Naive thymus-derived CD4-positive, alpha-beta T cell (primary cell): ENCODE data around the gene CSRP1. TPM values are rescaled to one million over a fixed set of nuclear protein-coding genes. Genes with fewer than 3 reads are reported as not detected.
A peak's percentile ranks its signal among the peaks of the same experiment; 100 is the strongest.
"Not testable (repeated sequence)": the region's sequence is repeated elsewhere in the genome, so short reads cannot be mapped to it uniquely, and the experiment has no call there.

Experiments
- ATAC-seq: fragments of 150-1000 bp; cut with Tn5 transposase; 2 replicates; pipeline ENCODE4 v1.10.0; 2021; ENCODE audit warnings: mild to moderate bottlenecking, moderate library complexity
- CTCF ChIA-PET: fragments of 350-600 bp; sonication (Branson Sonifier 250); formaldehyde crosslinking; loops from one replicate; lab custom pipeline; 2021; ENCODE audit warnings: antibody characterized with exemption; lab: Charles Lee
- POLR2A ChIA-PET: fragments of 350-600 bp; sonication (Branson Sonifier 250); formaldehyde crosslinking; loops from one replicate; lab custom pipeline; 2021; ENCODE audit warnings: antibody characterized with exemption, inconsistent platforms; lab: Charles Lee
- DNase-seq, 9 donors: peaks; one replicate each; pipeline versions ENCODE4 v3.0.0 to v3.0.0-alpha.2; 2020 to 2022; ENCODE audit warnings: mixed read lengths in 1 of 9
- H3K27ac ChIP-seq: one replicate; pipeline ENCODE4 v1.7.0; 2013; ENCODE audit warnings: mild to moderate bottlenecking, low read depth, low read length, moderate library complexity
- H3K27me3 ChIP-seq, 2 donors: one replicate each; pipeline ENCODE4 v1.7.0; 2013; ENCODE audit warnings: low read length in 2 of 2, mild to moderate bottlenecking in 2 of 2, moderate library complexity in 2 of 2; ENCODE audit not compliant: control insufficient read depth in 2 of 2, insufficient read depth in 2 of 2
- H3K36me3 ChIP-seq, 3 experiments: 1 replicate in 2 of 3; 2 replicates in 1 of 3; pipeline ENCODE4 v1.7.0; 2013; ENCODE audit warnings: low read length in 3 of 3, mild to moderate bottlenecking in 3 of 3, moderate library complexity in 1 of 3; ENCODE audit not compliant: insufficient read depth in 3 of 3, control insufficient read depth in 2 of 3
- H3K4me1 ChIP-seq, 2 donors: one replicate each; pipeline ENCODE4 v1.7.0; 2013; ENCODE audit warnings: low read length in 2 of 2, mild to moderate bottlenecking in 2 of 2, moderate library complexity in 1 of 2; ENCODE audit not compliant: control insufficient read depth in 2 of 2, insufficient read depth in 2 of 2
- H3K4me3 ChIP-seq: 2 replicates; pipeline ENCODE4 v1.7.0; 2013; ENCODE audit warnings: mild to moderate bottlenecking, low read length
- H3K9me3 ChIP-seq, 3 experiments: 1 replicate in 2 of 3; 2 replicates in 1 of 3; pipeline ENCODE4 v1.7.0; 2013; ENCODE audit warnings: low read length in 3 of 3; ENCODE audit not compliant: control insufficient read depth in 2 of 3
- H3K27ac Mint-ChIP-seq, 9 donors: one replicate each; pipeline ENCODE4 v1.8.0; 2020 to 2022; ENCODE audit warnings: mixed read lengths in 9 of 9, mild to moderate bottlenecking in 8 of 9, moderate library complexity in 5 of 9, inconsistent platforms in 2 of 9
- H3K27me3 Mint-ChIP-seq, 5 donors: one replicate each; pipeline ENCODE4 v1.8.0; 2021 to 2022; ENCODE audit warnings: mixed read lengths in 5 of 5, mild to moderate bottlenecking in 1 of 5
- H3K36me3 Mint-ChIP-seq, 5 donors: one replicate each; pipeline ENCODE4 v1.8.0; 2020 to 2022; ENCODE audit warnings: mixed read lengths in 5 of 5, mild to moderate bottlenecking in 3 of 5, inconsistent platforms in 1 of 5
- H3K4me1 Mint-ChIP-seq, 7 donors: one replicate each; pipeline ENCODE4 v1.8.0; 2020 to 2022; ENCODE audit warnings: mixed read lengths in 7 of 7, mild to moderate bottlenecking in 3 of 7, inconsistent platforms in 1 of 7
- H3K4me3 Mint-ChIP-seq, 10 donors: one replicate each; pipeline ENCODE4 v1.8.0; 2020 to 2022; ENCODE audit warnings: mild to moderate bottlenecking in 10 of 10, mixed read lengths in 10 of 10, moderate library complexity in 6 of 10, inconsistent platforms in 2 of 10
- H3K9me3 Mint-ChIP-seq, 11 donors: one replicate each; pipeline ENCODE4 v1.8.0; 2020 to 2022; ENCODE audit warnings: mixed read lengths in 11 of 11, mild to moderate bottlenecking in 4 of 11, inconsistent platforms in 1 of 11, moderate library complexity in 1 of 11
- intact Hi-C, 2 donors: fragments of 100-400 bp; cut with micrococcal nuclease; formaldehyde crosslinking; loops; one replicate each; pipeline ENCODE4 v1.15.1; 2023
- polyA plus RNA-seq, 2 donors: library from polyadenylated mRNA; unstranded; fragments of 300-500 nt; fragmentation: Illumina TruSeq; gene quantifications; one replicate each; pipeline ENCODE4 v1.2.3, GENCODE V29; 2021
- total RNA-seq, 6 experiments: library from RNA in 5 of 6; stranded (reverse) in 5 of 6; gene quantifications; 1 replicate in 5 of 6; 2 replicates in 1 of 6; pipeline ENCODE4 v1.2.3 and lab custom pipeline; 2021 to 2026

CSRP1 gene
- total and polyA plus RNA-seq, 7 experiments from 2014 or later: 24.2 to 83.1 (median 43.6) TPM

- Mint-ChIP-seq H3K27me3 (peaks cover 48 to 62% (median 50%) of the 10 kb centered on the region in 5 donors), H3K4me1 (peaks cover 0 to 28% (median 8%) of the 10 kb centered on the region in 7 donors), H3K27ac (peak overlapping the region in 1 of 9 donors; percentile 61)
- H3K36me3 Mint-ChIP-seq, H3K36me3 ChIP-seq, POLR2A ChIA-PET, intact Hi-C loops, DNase-seq, H3K4me3 Mint-ChIP-seq, H3K4me1 ChIP-seq, H3K27ac ChIP-seq, H3K27me3 ChIP-seq, H3K9me3 ChIP-seq, CTCF ChIA-PET, H3K4me3 ChIP-seq, H3K9me3 Mint-ChIP-seq, ATAC-seq: not testable (repeated sequence)
Observed at GRCh38 chr1:201472321-201472720, 34.6 kb downstream of the CSRP1 start.

DNA sequence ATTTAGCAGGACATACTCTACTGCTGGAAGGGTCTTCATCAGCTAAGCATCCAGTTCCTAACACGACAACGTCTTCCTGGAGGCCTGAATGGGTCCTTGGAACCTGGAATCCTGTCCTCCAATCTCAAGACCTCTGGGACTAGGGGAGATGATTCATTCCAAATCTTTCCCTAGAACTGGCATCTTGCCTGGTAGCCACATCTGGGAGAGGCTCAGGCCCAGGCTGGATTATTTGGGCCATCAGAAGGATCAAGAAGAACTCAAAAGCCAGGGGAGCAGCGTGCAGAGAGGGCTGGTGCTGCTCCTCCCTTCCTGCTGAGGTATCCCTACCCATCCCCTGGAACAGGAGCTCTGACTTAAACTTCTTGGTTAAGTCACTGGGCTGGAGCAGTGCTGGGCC is 35.2 kb downstream of the CSRP1 start:
- Mint-ChIP-seq H3K27ac (no peak overlapping the region), H3K36me3 (peaks cover 0 to 8% (median 3%) of the 10 kb centered on the region in 5 donors), H3K4me3 (no peak overlapping the region), H3K9me3 (peaks cover 0 to 1% (median 0%) of the 10 kb centered on the region in 11 donors), H3K27me3 (peaks cover 45 to 62% (median 47%) of the 10 kb centered on the region in 5 donors), H3K4me1 (peaks cover 0 to 28% (median 8%) of the 10 kb centered on the region in 7 donors)
- intact Hi-C loops: no loop called here
- Histone ChIP-seq H3K4me3 (no peak overlapping the region), H3K27ac (no peak overlapping the region), H3K36me3 (no peaks in the 10 kb centered on the region), H3K4me1 (no peaks in the 10 kb centered on the region), H3K27me3 (peaks cover 0 to 6% of the 10 kb centered on the region in 2 donors), H3K9me3 (no peaks in the 10 kb centered on the region)
- ChIA-PET CTCF (interaction anchor here (0.5 kb wide), 1 partner anchor 36 kb away, joined by 3 read pairs; no protein-coding TSS in a partner anchor), POLR2A (no interaction called here)
- ATAC-seq (no peak), DNase-seq (no peak)

GRCh38 chr1:201470581-201470980 is 36.3 kb downstream of the CSRP1 start:
- Histone ChIP-seq H3K27ac (no peak overlapping the region), H3K36me3 (no peaks in the 10 kb centered on the region), H3K4me3 (no peak overlapping the region), H3K4me1 (no peaks in the 10 kb centered on the region), H3K27me3 (peaks cover 0 to 6% of the 10 kb centered on the region in 2 donors), H3K9me3 (no peaks in the 10 kb centered on the region)
- no peak for DNase-seq
- Mint-ChIP-seq H3K4me1 (peaks cover 0 to 20% (median 8%) of the 10 kb centered on the region in 7 donors), H3K4me3 (peak overlapping the region in 5 of 10 donors; percentile 2 to 83 (median 59)), H3K36me3 (peaks cover 0 to 10% (median 3%) of the 10 kb centered on the region in 5 donors), H3K27ac (no peak overlapping the region), H3K9me3 (no peaks in the 10 kb centered on the region), H3K27me3 (peaks cover 39 to 60% (median 43%) of the 10 kb centered on the region in 5 donors)
- POLR2A ChIA-PET: no interaction called here
- CTCF ChIA-PET: no interaction called here
- ATAC-seq: no peak
- intact Hi-C loops: no loop called here

DNA sequence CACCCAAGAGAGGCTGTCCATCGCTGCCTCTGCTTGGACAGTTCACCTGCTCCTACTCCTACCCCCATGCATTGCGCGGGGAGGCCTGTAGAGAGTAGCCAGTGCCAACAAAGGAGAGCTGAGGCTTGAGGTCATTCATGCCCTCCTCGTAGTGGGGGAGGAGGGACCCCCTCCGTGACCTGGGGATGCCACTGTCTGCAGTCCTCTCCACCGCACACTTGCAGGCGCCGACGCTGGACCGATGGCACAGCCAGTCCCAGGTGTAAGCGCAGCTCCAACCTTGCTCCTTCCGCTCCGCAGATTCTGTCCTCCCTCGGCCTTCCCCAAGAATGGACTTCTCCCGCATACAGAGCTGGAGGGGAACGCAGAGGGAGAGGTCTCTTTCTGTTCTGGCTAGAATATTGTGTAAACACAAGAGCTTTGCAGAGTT is 37.3 kb downstream of the CSRP1 start:
- Histone ChIP-seq H3K27ac (no peak overlapping the region), H3K36me3 (no peaks in the 10 kb centered on the region), H3K27me3 (peaks cover 0 to 6% of the 10 kb centered on the region in 2 donors), H3K4me1 (no peaks in the 10 kb centered on the region), H3K9me3 (no peaks in the 10 kb centered on the region), H3K4me3 (no peak overlapping the region)
- H3K27me3 Mint-ChIP-seq: peaks cover 39 to 59% (median 43%) of the 10 kb centered on the region in 5 donors
- no peak overlapping the region for H3K27ac Mint-ChIP-seq
- CTCF ChIA-PET: interaction anchor here (1.0 to 1.2 kb wide), 2 partner anchors 12 to 43 kb away, joined by 3 read pairs; no protein-coding TSS in a partner anchor
- H3K36me3 Mint-ChIP-seq: peaks cover 0 to 13% (median 3%) of the 10 kb centered on the region in 5 donors
- DNase-seq (no peak), ATAC-seq (no peak)
- POLR2A ChIA-PET: no interaction called here
- H3K4me1 Mint-ChIP-seq: peaks cover 0 to 22% (median 8%) of the 10 kb centered on the region in 7 donors
- intact Hi-C loops: loop anchor here in 1 of 2 donors (1.0 to 5.0 kb wide), 3 partner anchors 11 to 38 kb away; partner anchors contain the start of gene CSRP1
- H3K4me3 Mint-ChIP-seq: peak overlapping the region in 9 of 10 donors; percentile 9 to 92 (median 55)
- H3K9me3 Mint-ChIP-seq: no peaks in the 10 kb centered on the region

DNA sequence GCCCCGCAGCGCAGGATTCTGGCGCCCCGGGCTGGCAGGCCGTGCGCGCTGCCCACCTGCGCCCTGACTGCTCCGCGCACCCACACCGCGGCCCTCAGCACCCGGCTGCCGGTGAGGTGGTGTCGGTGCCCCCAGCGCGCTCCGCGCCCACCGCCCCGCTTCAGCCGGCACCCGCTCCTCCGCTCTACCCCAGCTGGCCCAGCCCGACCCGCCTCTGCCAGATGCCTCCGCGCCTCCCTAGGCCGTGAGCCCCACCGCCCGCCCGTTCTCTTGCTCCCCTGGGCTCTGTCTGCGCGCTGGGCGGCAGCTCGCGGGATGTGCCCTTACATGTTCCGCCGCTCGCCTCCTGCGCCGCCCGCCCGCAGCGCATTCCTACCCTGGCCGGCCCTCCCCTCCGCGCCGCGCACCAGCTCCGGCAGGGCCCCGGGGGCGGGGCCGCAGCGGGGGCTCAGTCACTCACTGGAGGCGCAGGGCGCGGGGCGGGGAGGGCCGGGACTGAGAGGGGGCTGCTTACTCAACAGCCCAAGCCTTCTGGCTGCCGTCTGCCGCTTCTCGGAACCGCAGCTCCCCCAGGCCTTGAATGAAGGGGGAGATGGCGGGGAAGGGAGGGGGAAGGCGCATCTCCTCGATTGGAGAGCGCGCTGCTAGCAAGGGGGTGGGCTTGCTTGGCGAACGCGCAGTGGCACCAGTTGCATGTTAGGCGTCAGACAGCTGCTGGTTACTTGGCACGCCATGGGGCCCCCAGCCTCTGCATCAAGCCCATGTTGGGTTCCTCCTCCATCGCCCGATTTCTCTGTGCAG is 37.9 kb downstream of the CSRP1 start, which contains the start of gene PHLDA3:
Gene PHLDA3, minus strand, starts transcription at position 345 of the 801 bp plus-strand sequence. CDS start 402 bp downstream, outside the sequence.
- ChIA-PET POLR2A (no interaction called here), CTCF (interaction anchor here (1.0 to 1.2 kb wide), 2 partner anchors 12 to 44 kb away, joined by 3 read pairs; no protein-coding TSS in a partner anchor)
- Histone ChIP-seq H3K9me3 (no peaks in the 10 kb centered on the region), H3K4me1 (no peaks in the 10 kb centered on the region), H3K4me3 (no peak within 1 kb of the TSS), H3K27ac (no peak within 1 kb of the TSS), H3K36me3 (no peaks in the 10 kb centered on the region), H3K27me3 (peaks cover 0 to 6% of the 10 kb centered on the region in 2 donors)
- peaks cover 39 to 56% (median 40%) of the 10 kb centered on the region in 5 donors for H3K27me3 Mint-ChIP-seq
- peak within 1 kb of the TSS in 1 of 9 donors; percentile 74 for H3K27ac Mint-ChIP-seq
- ATAC-seq (peak; percentile 66), DNase-seq (peak in 1 of 9 donors; percentile 77)
- H3K9me3 Mint-ChIP-seq: no peaks in the 10 kb centered on the region
- intact Hi-C loops: loop anchor here in 1 of 2 donors (1.0 to 5.0 kb wide), 3 partner anchors 11 to 38 kb away; partner anchors contain the start of gene CSRP1
- peaks cover 0 to 16% (median 3%) of the 10 kb centered on the region in 5 donors for H3K36me3 Mint-ChIP-seq
- H3K4me3 Mint-ChIP-seq: peak within 1 kb of the TSS in 9 of 10 donors; percentile 23 to 92 (median 55)
- peaks cover 0 to 22% (median 8%) of the 10 kb centered on the region in 7 donors for H3K4me1 Mint-ChIP-seq

- intact Hi-C loops: loop anchor here in 1 of 2 donors (5.0 kb wide), 1 partner anchor 39 kb away; the partner anchor contains the start of gene CSRP1
- Mint-ChIP-seq H3K4me3 (peak overlapping the region in 5 of 10 donors; percentile 34 to 92 (median 47)), H3K27ac (peak overlapping the region in 1 of 9 donors; percentile 58), H3K27me3 (peaks cover 35 to 50% (median 39%) of the 10 kb centered on the region in 5 donors), H3K36me3 (peaks cover 0 to 16% (median 2%) of the 10 kb centered on the region in 5 donors), H3K9me3 (no peaks in the 10 kb centered on the region), H3K4me1 (peaks cover 0 to 22% (median 8%) of the 10 kb centered on the region in 7 donors)
- Histone ChIP-seq H3K27ac (no peak overlapping the region), H3K4me3 (no peak overlapping the region), H3K9me3 (no peaks in the 10 kb centered on the region), H3K4me1 (no peaks in the 10 kb centered on the region), H3K36me3 (no peaks in the 10 kb centered on the region), H3K27me3 (peaks cover 0 to 6% of the 10 kb centered on the region in 2 donors)
- ATAC-seq (peak; percentile 45), DNase-seq (no peak)
- ChIA-PET POLR2A (no interaction called here), CTCF (no interaction called here)
Observed at GRCh38 chr1:201468501-201468843, 38.5 kb downstream of the CSRP1 start.
